ENCODE data around the gene DDX24. TPM values are rescaled to one million over a fixed set of nuclear protein-coding genes. Genes with fewer than 3 reads are reported as not detected.

Gene DDX24
- total and polyA plus RNA-seq, 7 donors = 42.5 to 147 (median 109) TPM

- no peaks in the 10 kb centered on the region for H3K36me3 ChIP-seq
- no peak overlapping the region for H3K27ac ChIP-seq
- intact Hi-C loops (cut with DNase I) = no loop called here
- WGBS, 2 donors = 80 to 93% methylated on average over 1 of the region's 1 CpG
- DNase-seq = peak; percentile 5
- no peak overlapping the region for H3K4me3 ChIP-seq
- no peak for TF ChIP-seq POLR2AphosphoS5 (IDR thresholded peaks at IDR 0.05)
- TF ChIP-seq CTCF (IDR thresholded peaks at IDR 0.05) = no peak
- no peak for TF ChIP-seq EP300 (IDR thresholded peaks at IDR 0.05)
- TF ChIP-seq POLR2A (IDR thresholded peaks at IDR 0.05) = no peak
- H3K4me1 ChIP-seq = peaks cover 0 to 6% (median 5%) of the 10 kb centered on the region in 4 donors
- peaks cover 0 to 8% (median 5%) of the 10 kb centered on the region in 4 donors for H3K9me3 ChIP-seq
- H3K27me3 ChIP-seq = no peaks in the 10 kb centered on the region
Observed at GRCh38 chr14:94123868-94124267, 42.9 kb upstream of the DDX24 start.

GRCh38 chr14:94123296-94123695 is 42.3 kb upstream of the DDX24 start:
- no peak for TF ChIP-seq POLR2A (IDR thresholded peaks at IDR 0.05)
- no peak for TF ChIP-seq CTCF (IDR thresholded peaks at IDR 0.05)
- TF ChIP-seq EP300 (IDR thresholded peaks at IDR 0.05) = no peak
- no peak for TF ChIP-seq POLR2AphosphoS5 (IDR thresholded peaks at IDR 0.05)
- WGBS, 2 donors = 91 to 94% methylated on average over 9 of the region's 9 CpGs
- intact Hi-C loops (cut with DNase I) = no loop called here

GRCh38 chr14:94122438-94122837 is 41.4 kb upstream of the DDX24 start:
- TF ChIP-seq POLR2AphosphoS5 (IDR thresholded peaks at IDR 0.05) (no peak), CTCF (IDR thresholded peaks at IDR 0.05) (no peak), EP300 (IDR thresholded peaks at IDR 0.05) (no peak), POLR2A (IDR thresholded peaks at IDR 0.05) (no peak)

More at GRCh38 chr14:94123296-94123695, 42.3 kb upstream of the DDX24 start:
- peak; percentile 50 for DNase-seq
- Histone ChIP-seq H3K36me3 (no peaks in the 10 kb centered on the region), H3K9me3 (peaks cover 0 to 8% (median 5%) of the 10 kb centered on the region in 4 donors), H3K27me3 (no peaks in the 10 kb centered on the region), H3K27ac (no peak overlapping the region), H3K4me3 (no peak overlapping the region), H3K4me1 (peaks cover 0 to under 1% (median under 1%) of the 10 kb centered on the region in 4 donors)

GRCh38 chr14:94121485-94121884 is 40.5 kb upstream of the DDX24 start:
- peak; percentile 50 for DNase-seq
- Histone ChIP-seq H3K27me3 (no peaks in the 10 kb centered on the region), H3K36me3 (no peaks in the 10 kb centered on the region), H3K4me1 (no peaks in the 10 kb centered on the region), H3K4me3 (no peak overlapping the region), H3K27ac (no peak overlapping the region), H3K9me3 (peaks cover 0 to 8% (median 5%) of the 10 kb centered on the region in 4 donors)
- 65 to 69% methylated on average over 3 of the region's 3 CpGs for WGBS, 2 donors
- intact Hi-C loops (cut with DNase I) = no loop called here
- TF ChIP-seq POLR2A (IDR thresholded peaks at IDR 0.05) (no peak), CTCF (IDR thresholded peaks at IDR 0.05) (no peak), POLR2AphosphoS5 (IDR thresholded peaks at IDR 0.05) (no peak), EP300 (IDR thresholded peaks at IDR 0.05) (no peak)

More at GRCh38 chr14:94122438-94122837, 41.4 kb upstream of the DDX24 start:
- intact Hi-C loops (cut with DNase I) = no loop called here
- no peaks in the 10 kb centered on the region for H3K4me1 ChIP-seq
- H3K27me3 ChIP-seq = no peaks in the 10 kb centered on the region
- H3K36me3 ChIP-seq = no peaks in the 10 kb centered on the region
- H3K4me3 ChIP-seq = no peak overlapping the region
- 79 to 95% methylated on average over 3 of the region's 3 CpGs for WGBS, 2 donors
- H3K9me3 ChIP-seq = peaks cover 0 to 8% (median 5%) of the 10 kb centered on the region in 4 donors
- no peak overlapping the region for H3K27ac ChIP-seq
- DNase-seq = peak; percentile 8

Measured in sigmoid colon (tissue), 7 donors.